ENCODE results near the gene USP48.

The USP48 gene

DNA sequence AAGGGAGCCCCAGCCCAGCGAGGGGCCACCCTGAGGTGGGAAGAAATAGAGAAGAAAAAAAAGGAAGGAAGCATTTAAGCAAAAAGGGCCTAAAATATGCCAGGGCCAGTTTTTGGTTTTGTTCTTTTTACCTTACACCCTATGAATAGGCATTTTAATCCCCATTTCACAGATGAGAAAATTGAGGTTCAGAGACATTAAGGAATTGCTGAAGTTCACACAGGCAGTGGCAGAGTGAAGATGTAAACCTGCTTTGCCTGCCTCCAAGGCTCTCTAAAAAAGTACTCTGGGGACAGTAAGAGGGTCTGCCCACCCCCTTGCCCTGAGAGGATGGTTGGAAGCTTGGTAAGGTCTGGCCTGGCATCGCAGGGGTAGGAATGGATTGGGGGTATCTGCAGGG lies 133.6 kb downstream of the USP48 start:
- no peak for DNase-seq

DNA sequence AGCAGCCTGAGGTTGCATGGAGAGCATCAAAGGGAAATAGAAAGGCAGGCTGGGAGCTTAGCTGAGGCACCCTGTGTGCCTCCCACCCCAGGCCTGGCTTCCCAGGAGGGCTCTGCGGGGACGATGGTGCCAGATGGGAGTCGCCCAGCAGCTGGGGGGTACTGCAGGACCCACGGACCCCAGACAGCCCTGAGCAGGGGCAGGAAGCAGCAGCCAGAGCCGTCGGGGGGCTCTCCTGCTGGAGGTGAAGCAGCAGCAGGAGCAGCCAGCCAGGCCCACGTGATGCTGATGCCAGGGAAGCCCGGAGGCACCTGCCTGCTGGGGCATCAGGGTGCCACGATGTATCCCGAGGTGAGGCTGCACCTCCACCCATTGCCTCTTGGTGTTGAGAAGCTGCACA lies 134.2 kb downstream of the USP48 start:
- no peak for DNase-seq

GRCh38 chr1:21648352-21648730 lies 134.6 kb downstream of the USP48 start:
- DNase-seq, result no peak

DNA sequence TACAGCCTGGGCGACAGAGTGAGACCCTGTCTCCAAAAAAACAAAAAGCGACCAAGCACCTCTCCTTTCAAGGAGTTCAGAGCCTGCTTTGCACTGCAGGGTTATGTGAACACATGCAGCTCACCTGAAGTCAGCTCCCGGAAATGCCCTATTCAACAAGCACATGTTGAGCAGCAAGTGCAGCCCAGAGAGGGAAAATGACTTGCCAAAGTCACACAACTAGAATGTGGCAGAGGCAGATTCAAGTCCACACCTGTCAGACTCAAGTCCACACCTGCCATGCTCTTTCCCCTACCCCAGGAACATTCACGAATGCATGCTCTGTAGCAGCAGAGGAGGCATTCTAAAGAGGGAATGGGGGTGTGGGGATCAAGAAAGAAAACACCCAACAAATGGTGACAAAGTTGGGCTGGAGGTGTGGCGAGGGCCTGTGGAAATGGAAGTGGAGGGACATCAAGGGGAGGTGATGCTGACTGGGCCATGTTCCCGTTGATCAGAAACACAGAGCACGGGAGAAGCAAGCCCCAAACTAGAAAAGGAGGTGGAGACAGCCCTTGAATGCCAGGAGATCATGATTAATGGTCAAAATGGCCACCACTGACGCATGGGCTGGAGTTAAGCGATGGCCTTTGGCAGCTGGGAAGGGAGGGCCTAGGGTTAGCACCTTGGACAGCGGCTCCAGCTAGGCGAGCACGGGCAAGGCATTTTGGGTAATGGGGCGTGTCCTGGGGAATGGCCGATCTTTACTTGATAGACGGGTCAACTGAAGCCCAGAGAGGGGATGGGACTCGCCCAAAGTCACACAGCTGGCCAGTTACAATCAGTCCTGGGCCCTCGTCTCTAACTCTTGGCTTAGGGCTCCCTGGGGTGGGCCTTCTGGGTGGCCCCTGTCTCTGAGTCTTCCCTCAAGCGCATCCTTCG lies 135.3 kb downstream of the USP48 start:
- DNase-seq, result no peak

GRCh38 chr1:21645550-21645949 lies 137.4 kb downstream of the USP48 start:
- DNase-seq, result no peak

DNA sequence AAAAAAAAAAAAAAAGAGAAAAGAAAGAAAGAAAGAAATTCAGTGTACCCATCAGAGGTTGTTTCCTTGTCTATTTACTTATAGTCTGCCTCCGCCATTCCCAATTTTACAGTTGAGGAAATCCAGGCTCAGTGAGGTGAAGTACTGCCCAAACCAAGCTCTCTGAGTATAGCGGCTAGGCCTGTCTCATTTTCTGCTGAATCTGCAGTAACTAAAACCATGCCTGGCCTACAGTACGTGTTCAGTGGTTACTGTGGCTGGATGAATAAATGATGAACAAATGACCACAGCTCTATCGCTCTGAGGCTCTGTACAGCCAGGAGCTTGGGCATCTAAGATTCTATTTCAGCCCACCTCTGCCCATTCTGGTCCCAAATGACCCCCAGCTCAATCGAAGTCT lies 138.0 kb downstream of the USP48 start:
- DNase-seq, result no peak

DNA sequence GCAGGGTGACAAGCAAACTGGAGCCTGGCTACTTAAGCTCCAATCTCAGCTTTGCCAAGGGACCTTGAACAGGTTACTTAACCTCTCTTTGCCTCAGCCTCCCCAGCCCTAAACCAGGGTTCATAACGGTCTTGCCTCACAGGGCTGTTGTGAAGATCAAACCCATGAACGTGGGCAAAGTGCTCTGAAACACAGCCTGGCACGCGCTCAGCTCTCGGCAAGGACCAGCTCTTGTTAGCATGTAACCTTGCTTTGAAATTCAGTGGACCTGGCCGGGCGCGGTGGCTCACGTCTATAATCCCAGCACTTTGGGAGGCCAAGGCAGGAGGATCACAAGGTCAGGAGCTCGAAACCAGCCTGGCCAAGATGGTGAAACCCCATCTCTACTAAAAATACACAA lies 138.6 kb downstream of the USP48 start:
- DNase-seq, result no peak

DNA sequence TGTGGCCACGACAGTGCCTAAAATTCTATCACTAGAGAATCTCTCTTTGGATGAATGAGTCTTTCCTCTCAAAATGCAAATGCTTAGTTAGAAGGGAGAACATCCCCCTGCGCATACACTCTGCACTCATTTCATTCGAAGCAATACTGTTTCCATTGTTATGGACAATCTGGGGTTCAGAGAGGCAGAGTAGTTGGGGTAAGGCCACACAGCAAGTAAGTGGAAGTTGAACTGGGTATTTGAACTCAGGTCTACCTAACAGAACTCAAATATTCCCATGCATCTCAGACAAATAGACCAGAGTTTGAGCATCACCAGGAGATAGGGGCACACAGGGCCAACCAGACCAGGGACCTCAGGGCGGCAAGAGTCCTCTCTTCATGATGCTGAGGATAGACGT lies 139.3 kb downstream of the USP48 start:
- no peak for DNase-seq

- no peak for DNase-seq
Measured at GRCh38 chr1:21641967-21642739, 140.8 kb downstream of the USP48 start.

- no peak for DNase-seq
Measured at GRCh38 chr1:21641537-21641936, 141.4 kb downstream of the USP48 start.

DNA sequence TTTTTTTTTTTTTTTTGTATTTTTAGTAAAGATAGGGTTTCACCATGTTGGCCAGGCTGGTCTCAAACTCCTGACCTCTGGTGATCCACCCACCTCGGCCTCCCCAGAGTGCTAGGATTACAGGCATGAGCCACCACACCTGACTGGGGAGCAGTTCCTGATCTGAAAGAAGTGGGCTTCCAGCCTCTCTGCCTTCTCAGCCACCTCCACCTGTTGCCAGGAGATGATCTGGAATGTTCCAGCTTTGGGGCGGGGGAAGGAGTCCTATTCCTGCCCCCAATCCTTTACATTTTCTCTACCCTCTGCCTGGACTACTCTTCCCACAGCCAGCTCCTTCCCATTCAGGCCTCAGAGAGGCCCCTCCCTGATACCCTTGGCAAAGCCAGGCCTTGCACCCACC lies 141.9 kb downstream of the USP48 start:
- no peak for DNase-seq

DNA sequence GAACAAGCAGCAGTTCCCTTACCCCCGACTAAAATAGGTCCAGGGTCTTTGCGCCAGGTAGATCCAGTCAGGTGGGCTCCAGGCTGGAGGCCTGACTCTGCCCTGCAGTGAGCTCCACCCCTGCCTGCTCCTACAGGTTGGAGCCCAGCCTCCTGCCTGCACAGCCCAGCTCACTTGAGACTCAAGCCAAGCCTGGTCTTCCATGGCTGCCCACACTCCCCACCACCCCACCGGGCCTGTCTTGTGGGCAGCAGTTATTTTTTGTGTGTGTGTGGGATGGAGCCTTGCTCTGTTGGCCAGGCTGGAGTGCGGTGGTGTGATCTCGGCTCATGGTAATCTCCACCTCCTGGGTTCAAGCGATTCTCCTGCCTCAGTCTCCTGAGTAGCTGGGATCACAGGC lies 142.3 kb downstream of the USP48 start:
- no peak for DNase-seq

GRCh38 chr1:21639594-21640041 lies 143.3 kb downstream of the USP48 start:
- no peak for DNase-seq

- peak; percentile 39 for DNase-seq
Measured at GRCh38 chr1:21638531-21639341, 144.2 kb downstream of the USP48 start.

GRCh38 chr1:21637514-21637913 lies 145.4 kb downstream of the USP48 start:
- no peak for DNase-seq

- DNase-seq, result no peak
Measured at GRCh38 chr1:21636029-21636428, 146.9 kb downstream of the USP48 start.

DNA sequence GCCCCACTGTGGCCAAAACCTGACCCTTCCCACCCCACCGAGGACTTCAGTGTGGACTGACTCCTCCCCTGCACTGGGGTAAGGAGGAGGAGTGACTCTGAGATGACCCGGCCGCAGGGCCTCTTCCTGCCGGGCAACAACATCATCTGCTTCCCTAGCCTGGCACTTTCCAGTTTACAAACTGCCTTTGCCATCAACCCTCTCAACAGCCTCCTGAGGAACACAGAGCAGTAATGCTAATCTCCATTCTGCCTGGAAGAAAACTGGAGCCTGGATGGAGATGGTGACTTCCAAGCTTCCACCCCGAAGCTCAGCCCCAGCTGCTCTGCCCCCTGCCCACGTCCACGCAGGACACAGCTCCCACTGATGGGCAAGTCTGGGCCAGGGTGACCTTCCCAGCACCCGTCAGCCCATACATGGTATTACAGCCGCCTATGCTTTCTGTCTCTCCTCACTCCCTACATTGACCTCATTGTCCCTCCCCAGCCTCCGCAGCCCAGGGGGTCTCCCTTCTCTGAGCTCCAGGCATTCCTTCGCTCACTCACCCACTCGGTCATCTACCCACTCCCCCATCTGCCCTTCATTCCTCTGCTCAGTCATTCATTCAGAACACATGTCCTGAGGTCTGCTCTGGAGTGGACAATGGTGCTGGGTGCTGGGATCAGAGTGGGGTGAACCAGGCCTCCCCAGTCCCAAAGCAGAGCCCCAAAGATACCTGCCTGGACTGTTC lies 148.0 kb downstream of the USP48 start:
- no peak for DNase-seq

DNA sequence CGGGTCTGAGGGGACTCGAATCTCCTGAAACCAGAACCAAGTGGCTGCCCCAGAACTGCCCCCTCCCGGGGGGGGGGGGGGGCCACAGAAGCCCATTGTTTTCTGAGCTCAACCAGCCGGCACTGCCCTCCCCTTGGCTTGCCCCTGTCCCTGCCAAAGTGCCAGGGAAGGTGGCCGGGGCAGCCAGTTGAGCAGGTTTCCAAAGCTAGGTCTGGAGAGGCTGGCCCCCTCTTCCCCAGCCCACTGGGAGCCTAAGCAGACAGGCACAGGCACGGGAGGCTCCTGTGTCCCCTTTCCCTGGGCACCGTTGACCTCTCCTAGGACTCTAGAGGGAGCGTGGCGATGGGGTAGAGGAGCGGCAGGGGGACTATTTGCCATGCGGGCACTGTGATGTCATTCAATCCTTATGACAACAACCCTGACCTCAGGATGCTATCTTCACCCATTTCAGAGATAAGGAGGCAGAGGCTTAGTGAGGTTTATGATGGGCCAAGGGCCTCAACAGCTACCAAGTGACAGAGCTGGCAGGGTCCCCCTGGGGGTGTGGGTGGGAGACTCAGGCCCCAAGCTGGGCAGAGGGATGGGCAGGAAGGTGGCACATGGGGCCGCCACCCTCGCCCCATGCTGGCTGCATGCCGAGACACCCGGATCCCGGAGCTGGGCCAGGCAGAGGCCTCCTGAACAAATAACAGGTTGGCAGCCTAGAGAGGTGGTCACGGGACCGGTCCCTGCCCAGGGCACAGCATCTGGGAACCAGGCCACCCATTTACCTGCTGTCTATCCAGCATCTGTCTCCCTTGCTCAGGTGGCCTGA lies 148.8 kb downstream of the USP48 start:
- peak; percentile 50 for DNase-seq

DNA sequence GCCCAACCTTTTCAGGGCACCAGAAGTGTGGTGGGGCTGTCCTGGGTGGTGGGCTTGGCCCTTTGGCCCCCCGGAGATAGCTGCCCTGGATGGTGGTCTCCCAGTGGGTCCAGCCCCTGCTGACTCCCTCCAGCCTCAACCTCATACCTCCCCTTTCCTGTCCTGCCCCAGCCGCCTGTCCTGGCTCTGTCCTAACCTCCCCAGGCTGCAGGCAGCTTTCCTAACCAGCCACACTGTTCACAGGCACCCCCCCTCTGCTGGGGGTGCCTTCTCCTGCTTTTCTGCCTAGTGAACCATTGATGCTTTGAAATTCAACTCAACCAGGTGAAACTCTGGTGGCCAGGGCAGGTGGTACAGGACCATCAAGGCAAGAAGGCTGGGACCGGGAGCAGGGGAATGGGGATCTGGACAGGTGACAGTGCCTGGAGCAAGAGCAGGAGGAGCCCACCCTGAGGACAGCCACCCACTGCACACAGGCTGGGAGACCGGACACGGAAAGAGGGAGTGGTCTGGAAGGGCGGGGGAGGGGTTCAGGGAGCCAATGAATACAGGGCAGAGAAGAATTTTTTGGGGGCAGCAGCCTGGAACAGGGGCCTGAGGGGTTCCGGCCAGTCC lies 149.7 kb downstream of the USP48 start:
- DNase-seq, result no peak

DNA sequence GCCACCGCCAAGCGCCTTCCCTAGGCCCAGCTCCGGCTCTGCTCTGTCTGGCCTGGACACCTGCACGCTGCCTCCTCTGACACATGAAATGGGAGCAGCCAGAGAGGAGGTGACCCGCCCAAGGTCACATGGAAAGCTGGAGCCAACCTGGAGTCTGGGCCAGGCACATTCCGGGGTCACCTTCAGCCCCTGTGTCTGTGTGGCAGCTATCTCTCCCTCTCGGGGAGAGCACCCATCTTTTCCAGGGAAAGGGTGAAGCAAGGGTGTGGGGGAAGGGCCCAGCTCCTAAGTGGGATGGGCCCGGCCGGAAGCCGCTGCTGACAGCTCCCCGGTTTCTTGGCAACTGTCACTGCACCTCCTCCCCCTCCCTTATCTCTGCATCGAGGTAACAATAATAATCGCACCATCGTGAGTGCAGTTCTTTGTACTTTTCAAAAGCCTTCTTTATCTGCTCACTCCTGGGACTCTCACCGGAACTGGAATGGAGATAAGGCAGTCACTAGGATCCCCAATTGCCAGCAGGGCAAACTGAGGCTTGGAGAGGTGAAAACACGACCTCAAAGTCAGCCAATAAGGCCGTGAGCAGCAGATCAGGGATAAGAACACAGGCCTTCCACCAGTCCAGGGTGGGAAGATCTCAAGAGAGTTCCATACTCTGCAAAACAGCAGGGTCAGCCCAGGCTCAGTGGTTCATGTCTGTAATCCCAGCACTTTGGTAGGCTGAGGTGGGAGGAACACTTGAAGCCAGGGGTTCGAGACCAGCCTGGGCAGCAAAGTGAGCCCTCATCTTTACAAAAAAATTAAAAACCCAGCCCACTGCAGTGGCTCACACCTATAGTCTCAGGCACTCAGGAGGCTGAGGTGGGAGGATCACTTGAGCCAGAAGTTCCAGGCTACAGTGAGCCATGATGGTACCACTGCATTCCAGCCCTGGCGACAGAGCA lies 150.7 kb downstream of the USP48 start:
- DNase-seq, result no peak
